Measurements from ENCODE around the gene IPO11. TPM values are rescaled to one million over a fixed set of nuclear protein-coding genes. Genes with fewer than 3 reads are reported as not detected.
"Not testable (repeated sequence)": the region's sequence is repeated elsewhere in the genome, so short reads cannot be mapped to it uniquely, and the experiment has no call there.

Gene IPO11
- total RNA-seq, 2 donors from 2014 or later = 29.8 to 31.7 TPM

GRCh38 chr5:62653864-62654575 lies 241.5 kb downstream of the IPO11 start:
- intact Hi-C loops (cut with DNase I) = loop anchor here in 1 of 2 donors (5.0 kb wide), 1 partner anchor 782 kb away; no protein-coding TSS in a partner anchor
- DNase-seq (ENCODE audit: low spot score) = no peak

GRCh38 chr5:62657772-62658171 lies 245.2 kb downstream of the IPO11 start:
- DNase-seq (ENCODE audit: low spot score); intact Hi-C loops (cut with DNase I): not testable (repeated sequence)

- DNase-seq (ENCODE audit: low spot score) = no peak
- intact Hi-C loops (cut with DNase I) = no loop called here
Observed at GRCh38 chr5:62661126-62661525, 248.6 kb downstream of the IPO11 start.

DNA sequence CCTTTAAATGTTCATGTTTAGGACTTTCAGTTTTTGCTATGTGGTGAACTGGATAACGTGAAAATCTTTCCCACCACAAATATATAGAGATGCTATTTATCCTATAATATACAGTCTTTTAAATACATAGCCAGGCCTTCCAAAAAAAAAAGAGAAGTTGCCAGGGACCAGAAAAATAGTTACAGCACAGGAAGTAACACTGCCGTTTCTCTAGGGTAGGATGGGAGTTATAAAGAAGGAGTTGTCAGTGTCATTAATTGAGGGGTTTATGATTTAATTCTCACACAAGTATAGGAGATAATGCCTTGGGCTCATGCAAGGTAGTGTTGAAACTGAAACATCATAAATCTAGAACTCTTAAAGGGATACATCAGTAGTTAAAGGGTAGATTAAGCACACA lies 250.0 kb downstream of the IPO11 start:
- no peak for DNase-seq (ENCODE audit: low spot score)
- intact Hi-C loops (cut with DNase I) = no loop called here

DNA sequence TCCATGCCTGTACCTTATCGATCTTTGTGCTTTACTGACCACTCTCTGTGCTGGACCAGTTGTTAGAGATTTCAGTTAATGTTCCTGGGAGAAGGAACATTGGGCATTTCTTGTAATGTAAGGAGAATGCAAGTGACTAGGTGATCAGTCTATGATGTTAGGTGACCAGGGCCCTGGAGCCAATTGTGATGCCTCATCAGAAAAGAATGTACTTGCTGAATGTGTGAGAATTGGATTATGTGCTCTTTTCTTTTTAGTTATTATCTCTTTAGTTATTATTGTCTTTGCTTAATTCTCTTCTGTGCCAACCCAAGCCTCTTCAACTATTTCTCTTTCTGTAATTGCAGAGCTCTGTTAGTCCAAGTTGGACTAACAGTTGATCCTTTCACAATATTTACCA lies 258.9 kb downstream of the IPO11 start:
- intact Hi-C loops (cut with DNase I) = no loop called here
- no peak for DNase-seq (ENCODE audit: low spot score)

- intact Hi-C loops (cut with DNase I); DNase-seq (ENCODE audit: low spot score): not testable (repeated sequence)
Observed at GRCh38 chr5:62676596-62676995, 264.0 kb downstream of the IPO11 start.

Other genes with a start within 250 kb of the IPO11 start
- 10 to 100 TPM; 32.3 to 40.2 TPM for gene KIF2A, start 106.6 kb upstream of the IPO11 start, total RNA-seq
- gene DIMT1, start 8.9 kb upstream of the IPO11 start, total RNA-seq = 10 to 100 TPM; 24.8 to 27.1 TPM
- gene LRRC70, start 166.1 kb downstream of the IPO11 start, total RNA-seq = 1 to 10 TPM; 5.4 to 6.8 TPM